Endothelial cell of umbilical vein (primary cell): Measurements from ENCODE around the gene MAML2. TPM values are rescaled to one million over a fixed set of nuclear protein-coding genes. Genes with fewer than 3 reads are reported as not detected.

Source experiments
- BruUV-seq: library from RNA; stranded (reverse); fragments of 400-500 nt; replicated peaks from 2 replicates; lab custom pipeline; 2021; lab: Mats Ljungman, UMichigan
- CTCF ChIA-PET: fragments of 300-600, 350-600 bp; sonication (Branson Sonifier 250); formaldehyde crosslinking; loops from one replicate; lab custom pipeline; 2021; ENCODE audit warnings: antibody characterized with exemption, inconsistent platforms; lab: Charles Lee
- POLR2A ChIA-PET: fragments of 300-600, 350-600 bp; sonication (Branson Sonifier 250); formaldehyde crosslinking; loops from one replicate; lab custom pipeline; 2021; ENCODE audit warnings: antibody characterized with exemption, inconsistent platforms; lab: Charles Lee
- DNase-seq: peaks from one replicate; pipeline ENCODE4 v3.0.0-alpha.2; 2011; ENCODE audit warnings: low read depth, low spot score
- FAIRE-seq: peaks from 2 replicates; lab custom pipeline; 2011; peaks lifted over from hg19 to GRCh38; lab: Jason Lieb, UNC
- H2AFZ ChIP-seq: 2 replicates; pipeline ENCODE4 v1.6.0; 2012; ENCODE audit warnings: low read depth, low read length, control low read depth, inconsistent platforms
- H3K27ac ChIP-seq: 2 replicates; pipeline ENCODE4 v1.5.1; 2011; ENCODE audit warnings: low read depth, mild to moderate bottlenecking, control low read depth, low read length, moderate library complexity; ENCODE audit not compliant: insufficient read depth
- H3K27me3 ChIP-seq, 2 experiments: 2 replicates each; pipeline versions ENCODE4 v1.6.0 to v1.6.1; 2011; ENCODE audit warnings: low read length in 2 of 2, mixed read lengths in 1 of 2; ENCODE audit not compliant: control insufficient read depth in 2 of 2, insufficient read depth in 2 of 2
- H3K36me3 ChIP-seq, 2 experiments: 2 replicates in 1 of 2; 3 replicates in 1 of 2; pipeline ENCODE4 v1.5.1; 2011; ENCODE audit warnings: low read length in 2 of 2, mild to moderate bottlenecking in 1 of 2, moderate library complexity in 1 of 2; ENCODE audit not compliant: control insufficient read depth in 2 of 2, insufficient read depth in 2 of 2; ENCODE audit errors: extremely low read depth in 1 of 2
- H3K4me1 ChIP-seq: 3 replicates; pipeline ENCODE4 v1.5.1; 2011; ENCODE audit warnings: mild to moderate bottlenecking, low read length; ENCODE audit not compliant: control insufficient read depth, insufficient read depth; ENCODE audit errors: extremely low read depth
- H3K4me2 ChIP-seq: 2 replicates; pipeline ENCODE4 v1.6.1; 2011; ENCODE audit warnings: low read length, control low read depth, mixed read lengths; ENCODE audit not compliant: insufficient read depth
- H3K4me3 ChIP-seq, 3 experiments: fragments of 200-600 bp in 1 of 3; sonication (generic), shearing (Covaris generic) in 1 of 3; replicated peaks in 1 of 3; 2 replicates each; pipeline ENCODE4 v1.5.1; 2011 to 2016; ENCODE audit warnings: control low read depth in 3 of 3, low read length in 3 of 3, mild to moderate bottlenecking in 2 of 3, inconsistent platforms in 1 of 3, low read depth in 1 of 3, moderate library complexity in 1 of 3; ENCODE audit not compliant: insufficient read depth in 1 of 3
- H3K79me2 ChIP-seq: 2 replicates; pipeline ENCODE4 v1.6.0; 2012; ENCODE audit warnings: low read length, inconsistent platforms; ENCODE audit not compliant: control insufficient read depth, insufficient read depth
- H3K9ac ChIP-seq: replicated peaks from 2 replicates; pipeline ENCODE3; 2011; ENCODE audit warnings: low read length, control low read depth; ENCODE audit not compliant: insufficient read depth; ENCODE audit errors: extremely low read depth
- H3K9me1 ChIP-seq: replicated peaks from 3 replicates; pipeline ENCODE4 v1.6.0; 2011; ENCODE audit warnings: mild to moderate bottlenecking, low read length; ENCODE audit not compliant: control insufficient read depth, insufficient read depth; ENCODE audit errors: extremely low read depth
- H3K9me3 ChIP-seq: replicated peaks from 2 replicates; pipeline ENCODE4 v1.5.1; 2012; ENCODE audit warnings: low read length, inconsistent platforms; ENCODE audit not compliant: control insufficient read depth, insufficient read depth
- H4K20me1 ChIP-seq: replicated peaks from 2 replicates; pipeline ENCODE3; 2011; ENCODE audit warnings: mild to moderate bottlenecking, low read length; ENCODE audit not compliant: control insufficient read depth, insufficient read depth; ENCODE audit errors: extremely low read depth
- CTCF ChIP-seq, 2 donors: IDR thresholded peaks; 1 replicate in 1 of 2; 2 replicates in 1 of 2; pipeline ENCODE4 v1.5.1; 2011; ENCODE audit warnings: low read length in 2 of 2, mild to moderate bottlenecking in 2 of 2, moderate library complexity in 2 of 2, control low read depth in 1 of 2, inconsistent platforms in 1 of 2, low read depth in 1 of 2; ENCODE audit not compliant: insufficient read depth in 1 of 2; ENCODE audit errors: extremely low read depth in 1 of 2
- EZH2 ChIP-seq: IDR thresholded peaks from 2 replicates; pipeline ENCODE4 v1.6.1; 2012; ENCODE audit warnings: borderline replicate concordance, low read depth, mild to moderate bottlenecking, moderate library complexity, low read length, inconsistent platforms; ENCODE audit not compliant: severe bottlenecking
- FOS ChIP-seq: IDR thresholded peaks from 2 replicates; pipeline ENCODE4 v1.6.1; 2011; ENCODE audit warnings: mild to moderate bottlenecking, low read length, moderate library complexity, borderline replicate concordance; ENCODE audit not compliant: insufficient read depth
- GATA2 ChIP-seq: IDR thresholded peaks from 2 replicates; pipeline ENCODE4 v1.7.0; 2011; ENCODE audit warnings: low read depth, mild to moderate bottlenecking, moderate library complexity, mixed read lengths, low read length; ENCODE audit not compliant: insufficient read length, insufficient read depth
- JUN ChIP-seq: IDR thresholded peaks from 2 replicates; pipeline ENCODE4 v1.6.1; 2011; ENCODE audit warnings: borderline replicate concordance, low read depth; ENCODE audit not compliant: insufficient read length, insufficient read depth
- MAX ChIP-seq: IDR thresholded peaks from 2 replicates; pipeline ENCODE4 v1.6.1; 2011; ENCODE audit not compliant: insufficient read depth, insufficient read length
- MYC ChIP-seq: IDR thresholded peaks from one replicate; pipeline ENCODE4 v1.6.1; 2011; ENCODE audit warnings: mild to moderate bottlenecking, low read depth, low read length
- POLR2A ChIP-seq: IDR thresholded peaks from 2 replicates; pipeline ENCODE4 v1.6.1; 2012; ENCODE audit warnings: low read depth, mild to moderate bottlenecking, control low read depth, low read length
- POLR2AphosphoS5 ChIP-seq: IDR thresholded peaks from 2 replicates; pipeline ENCODE4 v1.6.1; 2012; ENCODE audit warnings: low read depth, mild to moderate bottlenecking, control low read depth, low read length, moderate library complexity; ENCODE audit not compliant: insufficient read depth
- dilution Hi-C: fragments of 300-500 bp; cut with MboI; formaldehyde crosslinking; loops from one replicate; pipeline ENCODE4 v1.15.0; 2019; ENCODE audit warnings: low sequenced_read_pairs; ENCODE audit not compliant: extremely low pct_ligation_motif_present
- intact Hi-C: fragments of 100-400 bp; cut with micrococcal nuclease; formaldehyde crosslinking; loops from one replicate; pipeline ENCODE4 v1.10.0; 2022
- polyA plus RNA-seq, 4 experiments: library from polyadenylated mRNA; depleted of rRNA in 3 of 4; stranded (reverse) in 3 of 4; unstranded in 1 of 4; fragments of >200 nt; gene quantifications; 2 replicates each; pipeline versions ENCODE4 v1.2.1 to v1.2.3, GENCODE V29; 2011 to 2012; ENCODE audit warnings: missing spikeins in 1 of 4
- total RNA-seq: library from RNA; stranded (reverse); gene quantifications from 2 replicates; pipeline ENCODE4 v1.2.3, GENCODE V29; 2021

The MAML2 gene
- total and polyA plus RNA-seq, 2 donors (not counting 3 experiments of a cell fraction or from before 2014, with no cell fraction given): 12.4 to 16.8 TPM

GRCh38 chr11:96221244-96222070 is 121.5 kb downstream of the MAML2 start:
- Histone ChIP-seq H3K9ac (no peak overlapping the region), H3K9me1 (no peaks in the 10 kb centered on the region), H3K4me2 (no peak overlapping the region), H3K4me1 (peaks cover 27% of the 10 kb centered on the region), H4K20me1 (no peaks in the 10 kb centered on the region), H3K79me2 (no peaks in the 10 kb centered on the region), H3K36me3 (no peaks in the 10 kb centered on the region), H3K4me3 (no peak overlapping the region), H2AFZ (no peak overlapping the region), H3K9me3 (no peaks in the 10 kb centered on the region), H3K27ac (no peak overlapping the region), H3K27me3 (no peaks in the 10 kb centered on the region)
- dilution Hi-C loops: no loop called here
- TF ChIP-seq JUN: no peak
- TF ChIP-seq CTCF (IDR thresholded peaks at IDR 0.05; ENCODE audit: extremely low read depth in 1 of 2, insufficient read depth in 1 of 2, low read depth in 1 of 2, low read length in 2 of 2): no peak
- no peak for TF ChIP-seq FOS
- TF ChIP-seq MYC: no peak
- no peak for TF ChIP-seq POLR2AphosphoS5
- no peak for TF ChIP-seq EZH2
- no peak for TF ChIP-seq POLR2A
- TF ChIP-seq MAX: no peak
- no peak for TF ChIP-seq GATA2
- intact Hi-C loops: no loop called here
- no peak for DNase-seq
- ChIA-PET CTCF (interaction anchor here (0.6 to 1.6 kb wide), 5 partner anchors 9 to 394 kb away, joined by 3 to 9 read pairs (median 4); partner anchors contain the start of gene MAML2), POLR2A (no interaction called here)
- FAIRE-seq: no peak
- no TSS peak for BruUV-seq
